ENCODE results near the gene ALKBH4. TPM values are rescaled to one million over a fixed set of nuclear protein-coding genes. Genes with fewer than 3 reads are reported as not detected.
"Not testable (repeated sequence)": the region's sequence is repeated elsewhere in the genome, so short reads cannot be mapped to it uniquely, and the experiment has no call there.

The ALKBH4 gene
- total and polyA plus RNA-seq, 10 of the 15 experiments (the other 5 are each of a cell fraction or from before 2014, with no cell fraction given): 4.1 to 16.9 (median 11.3) TPM

DNA sequence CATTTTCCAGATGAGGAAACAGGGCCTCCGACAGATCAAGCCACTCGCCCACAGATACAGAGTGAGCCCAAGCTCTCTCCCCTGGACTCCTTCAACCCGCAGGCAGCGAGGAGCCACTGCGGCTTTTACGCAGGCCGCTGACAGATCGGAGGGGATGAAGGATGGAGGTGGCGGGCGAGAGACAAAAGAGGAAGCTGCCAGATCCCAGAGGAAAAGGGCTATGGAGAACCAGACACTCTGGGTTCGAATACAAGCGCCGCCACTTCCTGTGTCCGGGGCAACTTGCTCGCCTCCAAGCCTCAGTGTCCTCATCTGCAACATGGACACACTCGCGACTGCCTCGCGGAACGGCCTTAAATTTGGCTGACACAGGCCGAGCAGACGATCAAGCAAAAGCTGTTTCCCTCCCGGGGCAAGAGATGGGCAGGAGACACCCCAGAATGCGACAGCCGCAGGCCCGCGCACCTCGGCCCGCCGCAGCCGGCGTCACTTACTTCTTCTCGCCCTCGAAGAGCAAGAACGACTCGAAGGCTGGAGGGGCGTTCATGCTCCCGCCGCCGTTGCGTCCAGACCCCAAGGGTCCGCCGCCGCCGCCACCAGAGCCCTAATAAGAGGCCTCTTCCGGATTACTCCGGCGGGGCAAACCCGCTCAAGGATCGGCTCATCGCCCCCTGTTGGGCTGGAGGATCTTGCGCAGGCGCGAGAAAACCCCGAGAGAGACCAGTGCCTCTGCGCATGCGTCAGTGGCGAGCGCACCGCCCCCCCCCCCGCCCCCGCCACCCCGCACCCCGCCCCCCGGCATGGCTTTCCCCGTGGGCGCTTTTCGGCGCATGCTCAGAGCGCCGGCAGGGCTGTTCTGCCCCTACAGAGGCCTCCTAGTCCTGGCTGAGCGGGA is 13.9 kb upstream of the ALKBH4 start, which contains the start of gene POLR2J (continued):
- 0 out of 2 replicates have a peak, but pooled peaks have one; percentile 27 for TF ChIP-seq CBFB (IDR thresholded peaks at IDR 0.05; ENCODE audit: low read depth)

DNA sequence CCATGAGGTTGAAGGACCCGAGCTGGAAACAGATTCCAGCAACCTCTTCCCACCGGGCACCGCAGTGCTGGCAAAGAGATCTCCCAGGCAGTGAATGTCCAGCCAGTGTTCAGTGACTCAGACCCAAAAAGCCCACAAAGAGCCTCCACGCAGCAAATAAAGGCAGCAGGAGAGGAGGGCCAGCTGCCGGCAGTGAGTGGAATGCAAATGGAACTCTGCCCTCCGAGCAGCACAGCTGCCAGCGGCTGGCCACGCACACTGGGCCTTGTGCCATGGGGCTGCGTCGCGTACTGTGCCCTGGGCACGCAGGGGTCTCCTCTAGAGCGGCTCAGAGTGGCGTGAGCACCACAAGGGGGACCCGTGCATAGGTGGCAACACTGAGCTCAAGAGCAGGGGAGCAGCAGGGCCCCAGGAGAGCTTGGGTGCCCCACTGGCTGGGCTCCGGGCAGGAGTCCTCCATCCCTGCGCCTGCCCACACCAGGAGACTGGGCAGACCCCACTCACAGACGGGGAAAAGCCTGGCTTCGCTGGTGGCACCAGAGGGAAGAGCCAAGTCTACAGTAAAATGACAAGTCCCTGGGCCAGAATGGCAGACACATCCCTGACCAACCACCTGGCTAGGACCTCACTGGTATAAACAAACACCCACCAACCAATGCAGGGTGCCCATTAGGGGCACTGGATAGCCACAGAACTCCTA is 10.2 kb upstream of the ALKBH4 start:
- H3K4me2 ChIP-seq (ENCODE audit: control insufficient read depth, insufficient read depth); CTCF ChIA-PET; POLR2A ChIA-PET; RAD21 ChIA-PET (ENCODE audit: unreplicated experiment); H4K20me1 ChIP-seq (ENCODE audit: control insufficient read depth, insufficient read depth); H3K79me2 ChIP-seq (ENCODE audit: control insufficient read depth, insufficient read depth, low read length); H3K4me1 ChIP-seq (ENCODE audit: control insufficient read depth, insufficient read depth, low read length); H3K27me3 ChIP-seq (replicated peaks in 1 of 2; ENCODE audit: control insufficient read depth in 2 of 2, insufficient read depth in 2 of 2, low read length in 1 of 2); FAIRE-seq; ATAC-seq; H3K27ac ChIP-seq (ENCODE audit: control insufficient read depth, insufficient read depth); SMC1A ChIA-PET (ENCODE audit: uncharacterized antibody, unreplicated experiment); intact Hi-C loops (cut with micrococcal nuclease; ENCODE audit: unreplicated experiment); DNase-seq (ENCODE audit: low read depth, low spot score); H3K9ac ChIP-seq (ENCODE audit: control insufficient read depth, insufficient read depth, low read length); H3K9me3 ChIP-seq (replicated peaks; ENCODE audit: control insufficient read depth, insufficient read depth, low read length); in situ Hi-C loops (cut with MboI); H3K4me3 ChIP-seq; H2AFZ ChIP-seq (ENCODE audit: control insufficient read depth, low read depth, low read length): not testable (repeated sequence)
- BruUV-seq (replicated peaks): TSS peak; percentile 22
- H3K36me3 ChIP-seq (ENCODE audit: control insufficient read depth in 2 of 2, insufficient read depth in 2 of 2, low read length in 1 of 2): peaks cover 6 to 16% of the 10 kb centered on the region in 2 experiments
- 97% methylated on average over 9 of the region's 19 CpGs for WGBS (ENCODE audit: insufficient coverage, insufficient replicate concordance, low lambda C conversion rate, missing lambda C conversion rate)

DNA sequence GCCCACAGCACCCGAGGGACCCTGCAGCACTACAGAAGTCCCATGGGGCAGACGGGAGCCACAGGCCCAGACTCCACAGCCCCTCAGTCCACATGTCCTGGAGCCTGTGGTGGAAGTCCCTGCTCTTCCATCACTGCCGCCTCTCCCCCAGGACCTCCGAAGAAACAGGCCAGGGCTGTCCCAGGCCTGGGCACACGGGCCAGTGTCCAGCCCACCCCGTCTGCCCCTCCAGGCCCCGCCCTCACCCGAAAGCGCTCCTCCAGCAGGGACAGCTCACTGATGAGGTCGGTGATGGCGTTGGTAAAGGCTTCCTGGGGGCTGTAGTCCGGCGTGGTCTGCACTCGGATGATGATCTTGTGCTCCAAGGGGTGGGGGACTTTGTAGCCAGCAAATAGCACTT is 9.5 kb upstream of the ALKBH4 start:
- in situ Hi-C loops (cut with MboI); H3K4me1 ChIP-seq (ENCODE audit: control insufficient read depth, insufficient read depth, low read length); H3K9me3 ChIP-seq (replicated peaks; ENCODE audit: control insufficient read depth, insufficient read depth, low read length); RAD21 ChIA-PET (ENCODE audit: unreplicated experiment); H2AFZ ChIP-seq (ENCODE audit: control insufficient read depth, low read depth, low read length); H3K4me3 ChIP-seq; H3K27ac ChIP-seq (ENCODE audit: control insufficient read depth, insufficient read depth); H3K4me2 ChIP-seq (ENCODE audit: control insufficient read depth, insufficient read depth); BruUV-seq (replicated peaks); intact Hi-C loops (cut with micrococcal nuclease; ENCODE audit: unreplicated experiment); CTCF ChIA-PET; SMC1A ChIA-PET (ENCODE audit: uncharacterized antibody, unreplicated experiment); H4K20me1 ChIP-seq (ENCODE audit: control insufficient read depth, insufficient read depth); H3K9ac ChIP-seq (ENCODE audit: control insufficient read depth, insufficient read depth, low read length); DNase-seq (ENCODE audit: low read depth, low spot score); FAIRE-seq; ATAC-seq; H3K79me2 ChIP-seq (ENCODE audit: control insufficient read depth, insufficient read depth, low read length); POLR2A ChIA-PET; H3K27me3 ChIP-seq (replicated peaks in 1 of 2; ENCODE audit: control insufficient read depth in 2 of 2, insufficient read depth in 2 of 2, low read length in 1 of 2): not testable (repeated sequence)
- peaks cover 6 to 19% of the 10 kb centered on the region in 2 experiments for H3K36me3 ChIP-seq (ENCODE audit: control insufficient read depth in 2 of 2, insufficient read depth in 2 of 2, low read length in 1 of 2)
- 83% methylated on average over 6 of the region's 14 CpGs for WGBS (ENCODE audit: insufficient coverage, insufficient replicate concordance, low lambda C conversion rate, missing lambda C conversion rate)

All from GM12878 (cell line).